Activated CD4-positive, alpha-beta memory T cell treated with anti-CD3 and anti-CD28 coated beads for 36 hours (primary cell): ENCODE results near the gene MRPL48. TPM values are rescaled to one million over a fixed set of nuclear protein-coding genes. Genes with fewer than 3 reads are reported as not detected.
A peak's percentile ranks its signal among the peaks of the same experiment; 100 is the strongest.

Experiments
- CTCF ChIA-PET: fragments of 350-600 bp; sonication (Branson Sonifier 250); formaldehyde crosslinking; loops from one replicate; lab custom pipeline; 2021; ENCODE audit warnings: antibody characterized with exemption, inconsistent platforms; lab: Charles Lee
- POLR2A ChIA-PET: fragments of 350-600 bp; sonication (Branson Sonifier 250); formaldehyde crosslinking; loops from one replicate; lab custom pipeline; 2021; ENCODE audit warnings: antibody characterized with exemption; lab: Charles Lee
- DNase-seq: peaks from one replicate; pipeline ENCODE4 v3.0.0-alpha.2; 2020
- H3K27ac Mint-ChIP-seq: one replicate; pipeline ENCODE4 v1.8.0; 2021; ENCODE audit warnings: mixed read lengths
- H3K27me3 Mint-ChIP-seq: one replicate; pipeline ENCODE4 v1.8.0; 2021; ENCODE audit warnings: mixed read lengths
- H3K36me3 Mint-ChIP-seq: one replicate; pipeline ENCODE4 v1.8.0; 2021; ENCODE audit warnings: mixed read lengths
- H3K4me1 Mint-ChIP-seq: one replicate; pipeline ENCODE4 v1.8.0; 2021; ENCODE audit warnings: low read depth, mixed read lengths
- H3K4me3 Mint-ChIP-seq: one replicate; pipeline ENCODE4 v1.8.0; 2021; ENCODE audit warnings: mild to moderate bottlenecking, mixed read lengths
- H3K9me3 Mint-ChIP-seq: one replicate; pipeline ENCODE4 v1.8.0; 2021; ENCODE audit warnings: mixed read lengths
- intact Hi-C: fragments of 100-400 bp; cut with micrococcal nuclease; formaldehyde crosslinking; loops from one replicate; pipeline ENCODE4 v1.15.1; 2023
- total RNA-seq, 2 experiments: library from RNA; stranded (reverse); gene quantifications; one replicate each; pipeline ENCODE4 v1.2.3, GENCODE V29; 2021

MRPL48 gene
- total RNA-seq, 2 experiments from 2014 or later = 43.4 to 45.7 TPM

- intact Hi-C loops = no loop called here
- CTCF ChIA-PET = no interaction called here
- H3K27me3 Mint-ChIP-seq = no peaks in the 10 kb centered on the region
Measured at GRCh38 chr11:73856031-73856567, 68.4 kb downstream of the MRPL48 start.

GRCh38 chr11:73859671-73860070 is 72.0 kb downstream of the MRPL48 start:
- no peaks in the 10 kb centered on the region for H3K27me3 Mint-ChIP-seq
- POLR2A ChIA-PET = no interaction called here
- no peak overlapping the region for H3K27ac Mint-ChIP-seq
- no peak for DNase-seq
- no peaks in the 10 kb centered on the region for H3K9me3 Mint-ChIP-seq
- intact Hi-C loops = no loop called here
- CTCF ChIA-PET = no interaction called here
- H3K4me1 Mint-ChIP-seq = no peaks in the 10 kb centered on the region
- no peak overlapping the region for H3K4me3 Mint-ChIP-seq
- peaks cover 24% of the 10 kb centered on the region for H3K36me3 Mint-ChIP-seq

More at GRCh38 chr11:73856031-73856567, 68.4 kb downstream of the MRPL48 start:
- DNase-seq = no peak
- Mint-ChIP-seq H3K36me3 (peaks cover 23% of the 10 kb centered on the region), H3K4me1 (no peaks in the 10 kb centered on the region), H3K27ac (no peak overlapping the region), H3K4me3 (no peak overlapping the region), H3K9me3 (no peaks in the 10 kb centered on the region)
- POLR2A ChIA-PET = no interaction called here

GRCh38 chr11:73860202-73860601 is 72.5 kb downstream of the MRPL48 start:
- intact Hi-C loops = no loop called here
- CTCF ChIA-PET = no interaction called here
- Mint-ChIP-seq H3K4me1 (no peaks in the 10 kb centered on the region), H3K27ac (no peak overlapping the region), H3K9me3 (no peaks in the 10 kb centered on the region), H3K36me3 (peaks cover 23% of the 10 kb centered on the region), H3K27me3 (no peaks in the 10 kb centered on the region), H3K4me3 (no peak overlapping the region)
- POLR2A ChIA-PET = no interaction called here
- no peak for DNase-seq

- H3K4me1 Mint-ChIP-seq = no peaks in the 10 kb centered on the region
- intact Hi-C loops = no loop called here
- H3K27me3 Mint-ChIP-seq = no peaks in the 10 kb centered on the region
- DNase-seq = no peak
- peaks cover 25% of the 10 kb centered on the region for H3K36me3 Mint-ChIP-seq
- ChIA-PET POLR2A (no interaction called here), CTCF (no interaction called here)
- H3K9me3 Mint-ChIP-seq = no peaks in the 10 kb centered on the region
- no peak overlapping the region for H3K27ac Mint-ChIP-seq
- no peak overlapping the region for H3K4me3 Mint-ChIP-seq
Measured at GRCh38 chr11:73862986-73863385, 75.3 kb downstream of the MRPL48 start.

DNA sequence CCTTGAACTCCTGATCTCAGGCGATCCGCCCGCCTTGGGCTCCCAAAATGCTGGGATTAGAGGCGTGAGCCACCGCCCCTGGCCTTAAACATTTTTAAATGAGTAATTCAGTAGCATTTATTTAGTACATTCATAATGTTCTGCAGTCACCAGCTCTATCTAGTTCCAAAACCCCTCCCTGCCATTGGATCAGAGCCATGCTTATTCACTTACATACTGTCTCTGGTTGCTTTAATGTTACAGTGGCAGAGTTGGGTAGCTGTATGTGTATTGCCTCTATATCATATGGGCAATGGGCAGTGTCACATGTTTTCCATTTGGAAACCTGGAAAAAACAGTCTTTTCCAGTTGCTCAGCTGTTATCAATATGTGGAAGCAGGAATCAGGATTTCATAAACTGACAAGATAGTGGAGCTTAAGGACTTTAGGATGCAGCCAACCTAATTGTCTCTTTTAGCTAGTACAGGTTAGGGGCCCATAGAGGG is 78.5 kb downstream of the MRPL48 start:
- ChIA-PET POLR2A (no interaction called here), CTCF (interaction anchor here (0.7 kb wide), 1 partner anchor 9 kb away, joined by 3 read pairs; no protein-coding TSS in a partner anchor)
- intact Hi-C loops = no loop called here
- no peaks in the 10 kb centered on the region for H3K27me3 Mint-ChIP-seq
- H3K4me1 Mint-ChIP-seq = peaks cover 9% of the 10 kb centered on the region
- H3K4me3 Mint-ChIP-seq = no peak overlapping the region
- no peak overlapping the region for H3K27ac Mint-ChIP-seq
- H3K9me3 Mint-ChIP-seq = no peaks in the 10 kb centered on the region
- no peak for DNase-seq
- peaks cover 12% of the 10 kb centered on the region for H3K36me3 Mint-ChIP-seq

DNA sequence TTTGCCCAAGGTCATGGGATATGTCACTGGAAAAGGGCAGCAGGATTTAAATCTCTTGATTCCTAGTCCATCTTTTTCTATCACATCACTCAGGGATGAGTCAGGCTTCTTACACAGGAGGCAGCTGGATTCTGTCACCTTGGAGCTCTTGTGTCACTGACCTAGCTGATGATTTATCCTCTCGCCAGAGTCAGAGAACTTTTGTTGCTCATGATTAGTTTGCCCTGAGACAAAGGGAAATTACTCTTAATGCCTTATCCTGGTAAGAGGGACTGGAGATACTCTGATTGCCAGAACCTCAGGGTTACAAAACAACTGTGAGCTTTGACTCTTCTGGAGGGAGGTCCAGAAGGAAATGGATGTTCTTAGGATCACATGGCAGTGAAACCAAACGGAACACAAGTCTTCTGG is 78.9 kb downstream of the MRPL48 start:
- Mint-ChIP-seq H3K9me3 (no peaks in the 10 kb centered on the region), H3K4me3 (no peak overlapping the region), H3K36me3 (peaks cover 14% of the 10 kb centered on the region), H3K4me1 (peaks cover 9% of the 10 kb centered on the region), H3K27ac (no peak overlapping the region), H3K27me3 (no peaks in the 10 kb centered on the region)
- ChIA-PET CTCF (interaction anchor here (0.7 kb wide), 1 partner anchor 10 kb away, joined by 3 read pairs; no protein-coding TSS in a partner anchor), POLR2A (no interaction called here)
- DNase-seq = no peak
- intact Hi-C loops = no loop called here

GRCh38 chr11:73869332-73869949 is 81.8 kb downstream of the MRPL48 start:
- intact Hi-C loops = no loop called here
- ChIA-PET POLR2A (interaction anchor here (1.1 kb wide), 1 partner anchor 8 kb away, joined by 4 read pairs; no protein-coding TSS in a partner anchor), CTCF (no interaction called here)
- H3K9me3 Mint-ChIP-seq = no peaks in the 10 kb centered on the region
- peaks cover 10% of the 10 kb centered on the region for H3K4me1 Mint-ChIP-seq
- H3K4me3 Mint-ChIP-seq = no peak overlapping the region
- no peaks in the 10 kb centered on the region for H3K27me3 Mint-ChIP-seq
- H3K27ac Mint-ChIP-seq = peak overlapping the region; percentile 59
- H3K36me3 Mint-ChIP-seq = peaks cover 23% of the 10 kb centered on the region
- no peak for DNase-seq

DNA sequence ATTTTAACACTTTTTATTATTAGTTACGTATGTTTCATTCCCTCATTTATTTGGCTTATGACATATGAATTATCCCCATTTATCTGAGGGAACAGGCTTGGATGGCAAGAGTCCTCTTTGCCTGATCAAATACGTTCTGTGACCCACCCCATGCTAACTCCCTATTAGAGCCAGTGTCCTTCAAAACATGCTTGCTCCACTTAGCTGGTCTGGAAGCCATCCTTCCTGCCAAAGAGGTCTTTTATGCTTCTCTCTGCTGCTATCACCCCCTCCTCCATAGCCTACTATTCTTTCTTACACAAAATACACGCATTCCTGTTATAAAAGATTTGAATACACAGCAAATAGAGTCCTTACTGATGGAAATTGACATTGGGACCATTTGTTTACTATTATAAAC is 82.6 kb downstream of the MRPL48 start:
- Mint-ChIP-seq H3K27me3 (no peaks in the 10 kb centered on the region), H3K4me1 (peaks cover 18% of the 10 kb centered on the region), H3K9me3 (no peaks in the 10 kb centered on the region), H3K4me3 (no peak overlapping the region), H3K36me3 (peaks cover 25% of the 10 kb centered on the region), H3K27ac (no peak overlapping the region)
- DNase-seq = no peak
- intact Hi-C loops = no loop called here
- POLR2A ChIA-PET = no interaction called here
- CTCF ChIA-PET = no interaction called here

- no peak for DNase-seq
- H3K27me3 Mint-ChIP-seq = no peaks in the 10 kb centered on the region
- intact Hi-C loops = no loop called here
- peaks cover 34% of the 10 kb centered on the region for H3K36me3 Mint-ChIP-seq
- peaks cover 34% of the 10 kb centered on the region for H3K4me1 Mint-ChIP-seq
- no peak overlapping the region for H3K4me3 Mint-ChIP-seq
- POLR2A ChIA-PET = no interaction called here
- CTCF ChIA-PET = no interaction called here
- no peaks in the 10 kb centered on the region for H3K9me3 Mint-ChIP-seq
- no peak overlapping the region for H3K27ac Mint-ChIP-seq
Measured at GRCh38 chr11:73872749-73873357, 85.2 kb downstream of the MRPL48 start.

DNA sequence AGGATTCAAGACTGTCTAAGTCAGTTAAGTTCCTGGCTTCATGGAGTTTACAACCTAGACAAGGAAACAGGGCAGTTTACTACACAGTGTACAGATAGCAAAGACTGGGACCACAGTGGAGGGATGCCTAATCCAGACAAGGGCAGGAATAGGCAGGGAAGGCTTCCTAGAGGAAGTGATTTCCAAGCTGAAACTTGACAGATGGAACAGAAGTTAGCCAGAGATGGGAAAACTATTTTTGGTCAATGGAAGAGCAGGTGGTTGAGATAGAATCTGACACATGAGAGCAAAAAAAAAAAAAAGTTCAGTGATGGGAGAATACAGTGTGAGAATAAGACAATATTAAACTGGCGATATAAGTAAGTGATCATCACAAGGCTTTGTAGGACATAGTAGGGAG is 87.7 kb downstream of the MRPL48 start:
- peak overlapping the region; percentile 97 for H3K4me3 Mint-ChIP-seq
- H3K36me3 Mint-ChIP-seq = peaks cover 32% of the 10 kb centered on the region
- H3K4me1 Mint-ChIP-seq = peaks cover 33% of the 10 kb centered on the region
- H3K9me3 Mint-ChIP-seq = no peaks in the 10 kb centered on the region
- H3K27ac Mint-ChIP-seq = peak overlapping the region; percentile 94
- no peaks in the 10 kb centered on the region for H3K27me3 Mint-ChIP-seq
- POLR2A ChIA-PET = no interaction called here
- intact Hi-C loops = loop anchor here (5.0 kb wide), 1 partner anchor 107 kb away; the partner anchor contains the start of gene UCP2
- CTCF ChIA-PET = no interaction called here
- DNase-seq = no peak

DNA sequence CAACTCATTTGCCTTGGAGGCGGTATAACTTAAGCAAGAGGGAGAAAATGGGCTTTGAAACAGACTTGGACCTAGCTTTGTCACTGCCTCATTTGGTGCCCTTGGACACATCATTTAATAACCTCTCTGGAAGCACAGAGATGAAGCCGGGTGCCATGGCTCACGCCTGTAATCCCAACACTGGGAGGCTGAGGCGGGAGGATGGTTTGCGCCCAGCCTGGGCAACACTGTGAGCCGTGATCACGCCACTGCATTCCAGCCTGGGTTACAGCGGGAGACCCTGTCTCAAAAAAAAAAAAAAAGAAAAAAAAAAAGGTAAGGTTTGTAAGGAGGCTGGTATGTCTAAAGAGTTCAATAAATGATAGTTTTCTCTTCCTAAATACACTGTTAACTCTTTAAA is 88.2 kb downstream of the MRPL48 start:
- Mint-ChIP-seq H3K4me3 (peak overlapping the region; percentile 97), H3K4me1 (peaks cover 33% of the 10 kb centered on the region), H3K9me3 (no peaks in the 10 kb centered on the region), H3K27ac (peak overlapping the region; percentile 94), H3K36me3 (peaks cover 31% of the 10 kb centered on the region), H3K27me3 (no peaks in the 10 kb centered on the region)
- CTCF ChIA-PET = no interaction called here
- DNase-seq = no peak
- POLR2A ChIA-PET = interaction anchor here (1.2 kb wide), 1 partner anchor 29 kb away, joined by 3 read pairs; no protein-coding TSS in a partner anchor
- intact Hi-C loops = loop anchor here (1.0 to 5.0 kb wide), 5 partner anchors 87 to 522 kb away; partner anchors contain the start of genes PGM2L1, RAB6A, RELT and UCP2
